ENCODE data around the gene ATF7.

ATF7 gene

GRCh38 chr12:53593031-53593430 is 33.2 kb downstream of the ATF7 start:
- TF ChIP-seq CTCF (IDR thresholded peaks at IDR 0.05; ENCODE audit: low read depth, low read length) = no peak
- H3K4me3 ChIP-seq (replicated peaks in 1 of 2; ENCODE audit: low read depth in 2 of 2, low read length in 2 of 2) = no peak overlapping the region
- no peak for DNase-seq (ENCODE audit: low read depth in 2 of 2)

- TF ChIP-seq CTCF (IDR thresholded peaks at IDR 0.05; ENCODE audit: low read depth, low read length) = no peak
- no peak for DNase-seq (ENCODE audit: low read depth in 2 of 2)
- H3K4me3 ChIP-seq (replicated peaks in 1 of 2; ENCODE audit: low read depth in 2 of 2, low read length in 2 of 2) = no peak overlapping the region
These were observed 33.8 kb downstream of the ATF7 start for GRCh38 chr12:53592426-53592825.

GRCh38 chr12:53591301-53592206 is 34.6 kb downstream of the ATF7 start:
- peak in 1 of 2 donors; percentile 42 for DNase-seq (ENCODE audit: low read depth in 2 of 2)
- no peak overlapping the region for H3K4me3 ChIP-seq (replicated peaks in 1 of 2; ENCODE audit: low read depth in 2 of 2, low read length in 2 of 2)
- TF ChIP-seq CTCF (IDR thresholded peaks at IDR 0.05; ENCODE audit: low read depth, low read length) = no peak

GRCh38 chr12:53590652-53591051 is 35.5 kb downstream of the ATF7 start:
- DNase-seq (ENCODE audit: low read depth in 2 of 2) = no peak
- no peak for TF ChIP-seq CTCF (IDR thresholded peaks at IDR 0.05; ENCODE audit: low read depth, low read length)
- H3K4me3 ChIP-seq (replicated peaks in 1 of 2; ENCODE audit: low read depth in 2 of 2, low read length in 2 of 2) = no peak overlapping the region

GRCh38 chr12:53589915-53590314 is 36.3 kb downstream of the ATF7 start:
- TF ChIP-seq CTCF (IDR thresholded peaks at IDR 0.05; ENCODE audit: low read depth, low read length) = no peak
- DNase-seq (ENCODE audit: low read depth in 2 of 2) = no peak

GRCh38 chr12:53589423-53589822 is 36.8 kb downstream of the ATF7 start:
- H3K4me3 ChIP-seq (replicated peaks in 1 of 2; ENCODE audit: low read depth in 2 of 2, low read length in 2 of 2) = no peak overlapping the region
- no peak for TF ChIP-seq CTCF (IDR thresholded peaks at IDR 0.05; ENCODE audit: low read depth, low read length)
- DNase-seq (ENCODE audit: low read depth in 2 of 2) = no peak

More at GRCh38 chr12:53589915-53590314, 36.3 kb downstream of the ATF7 start:
- no peak overlapping the region for H3K4me3 ChIP-seq (replicated peaks in 1 of 2; ENCODE audit: low read depth in 2 of 2, low read length in 2 of 2)

Data from cardiac fibroblast (primary cell).